Measurements from ENCODE around the gene CABCOCO1.

DNA sequence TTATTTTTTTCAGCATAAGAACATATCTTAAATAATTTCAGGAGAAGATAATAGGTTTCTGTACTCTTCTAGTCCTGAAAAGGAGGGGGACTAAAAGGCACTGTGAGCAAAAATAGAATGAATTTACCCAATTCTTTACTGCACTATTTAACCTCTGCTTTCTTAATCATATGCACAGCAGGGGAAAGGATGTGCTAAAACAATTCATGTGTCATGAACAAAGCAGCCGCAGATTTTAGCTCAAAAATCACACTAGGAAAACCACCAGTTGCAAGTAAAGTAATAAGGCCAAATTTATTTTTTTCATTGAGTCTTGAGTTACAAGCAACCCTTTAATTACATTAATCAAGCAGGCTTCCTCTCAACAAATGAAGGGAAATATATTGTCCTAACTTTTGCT lies 80.1 kb downstream of the CABCOCO1 start:
- TF ChIP-seq, protein P1, sequence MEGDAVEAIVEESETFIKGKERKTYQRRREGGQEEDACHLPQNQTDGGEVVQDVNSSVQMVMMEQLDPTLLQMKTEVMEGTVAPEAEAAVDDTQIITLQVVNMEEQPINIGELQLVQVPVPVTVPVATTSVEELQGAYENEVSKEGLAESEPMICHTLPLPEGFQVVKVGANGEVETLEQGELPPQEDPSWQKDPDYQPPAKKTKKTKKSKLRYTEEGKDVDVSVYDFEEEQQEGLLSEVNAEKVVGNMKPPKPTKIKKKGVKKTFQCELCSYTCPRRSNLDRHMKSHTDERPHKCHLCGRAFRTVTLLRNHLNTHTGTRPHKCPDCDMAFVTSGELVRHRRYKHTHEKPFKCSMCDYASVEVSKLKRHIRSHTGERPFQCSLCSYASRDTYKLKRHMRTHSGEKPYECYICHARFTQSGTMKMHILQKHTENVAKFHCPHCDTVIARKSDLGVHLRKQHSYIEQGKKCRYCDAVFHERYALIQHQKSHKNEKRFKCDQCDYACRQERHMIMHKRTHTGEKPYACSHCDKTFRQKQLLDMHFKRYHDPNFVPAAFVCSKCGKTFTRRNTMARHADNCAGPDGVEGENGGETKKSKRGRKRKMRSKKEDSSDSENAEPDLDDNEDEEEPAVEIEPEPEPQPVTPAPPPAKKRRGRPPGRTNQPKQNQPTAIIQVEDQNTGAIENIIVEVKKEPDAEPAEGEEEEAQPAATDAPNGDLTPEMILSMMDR (IDR thresholded peaks at IDR 0.05; ENCODE audit: borderline replicate concordance, extremely low read depth, low read length, poor library complexity, severe bottlenecking): no peak
- no peak for TF ChIP-seq EZH2 (IDR thresholded peaks at IDR 0.05; ENCODE audit: borderline replicate concordance, low read depth, low read length, severe bottlenecking)

All from DND-41 (cell line).